MG63 (cell line): ENCODE measurements around the gene HLCS. TPM values are rescaled to one million over a fixed set of nuclear protein-coding genes. Genes with fewer than 3 reads are reported as not detected.
A peak's percentile ranks its signal among the peaks of the same experiment; 100 is the strongest.

Experiments
- DNase-seq: peaks from one replicate; pipeline ENCODE4 v3.0.0-alpha.2; 2020
- H3K27me3 ChIP-seq: fragments of 250-450 bp; sonication (Bioruptor Pico); 2 replicates; pipeline ENCODE4 v1.5.1; 2020; ENCODE audit warnings: mild to moderate bottlenecking, moderate library complexity
- H3K36me3 ChIP-seq: fragments of 250-450 bp; sonication (Bioruptor Pico); 2 replicates; pipeline ENCODE4 v1.5.1; 2020; ENCODE audit warnings: mild to moderate bottlenecking, moderate library complexity
- H3K4me3 ChIP-seq: fragments of 250-450 bp; sonication (Bioruptor Pico); 2 replicates; pipeline ENCODE4 v1.5.1; 2020; ENCODE audit warnings: mild to moderate bottlenecking, moderate library complexity
- H3K9me3 ChIP-seq: fragments of 250-450 bp; sonication (Bioruptor Pico); 2 replicates; pipeline ENCODE4 v1.5.1; 2020; ENCODE audit warnings: mild to moderate bottlenecking, moderate library complexity
- total RNA-seq: library from RNA; depleted of rRNA; stranded (reverse); fragments of >200 nt; shearing (Covaris generic); gene quantifications from 2 replicates; pipeline ENCODE4 v1.2.3, GENCODE V29; 2014; ENCODE audit warnings: low replicate concordance

The HLCS gene
- total RNA-seq, 1 experiment from 2014 or later, result 5.2 TPM

GRCh38 chr21:36773995-36774394 lies 192.5 kb downstream of the HLCS start:
- DNase-seq, result no peak
- Histone ChIP-seq H3K36me3 (no peaks in the 10 kb centered on the region), H3K4me3 (no peak overlapping the region), H3K27me3 (no peaks in the 10 kb centered on the region), H3K9me3 (no peaks in the 10 kb centered on the region)

GRCh38 chr21:36773117-36773516 lies 193.4 kb downstream of the HLCS start:
- Histone ChIP-seq H3K9me3 (no peaks in the 10 kb centered on the region), H3K4me3 (no peak overlapping the region), H3K36me3 (no peaks in the 10 kb centered on the region), H3K27me3 (no peaks in the 10 kb centered on the region)
- peak; percentile 95 for DNase-seq

GRCh38 chr21:36769051-36769839 lies 197.2 kb downstream of the HLCS start:
- Histone ChIP-seq H3K36me3 (no peaks in the 10 kb centered on the region), H3K4me3 (no peak overlapping the region), H3K9me3 (no peaks in the 10 kb centered on the region), H3K27me3 (no peaks in the 10 kb centered on the region)
- DNase-seq, result peak; percentile 60

DNA sequence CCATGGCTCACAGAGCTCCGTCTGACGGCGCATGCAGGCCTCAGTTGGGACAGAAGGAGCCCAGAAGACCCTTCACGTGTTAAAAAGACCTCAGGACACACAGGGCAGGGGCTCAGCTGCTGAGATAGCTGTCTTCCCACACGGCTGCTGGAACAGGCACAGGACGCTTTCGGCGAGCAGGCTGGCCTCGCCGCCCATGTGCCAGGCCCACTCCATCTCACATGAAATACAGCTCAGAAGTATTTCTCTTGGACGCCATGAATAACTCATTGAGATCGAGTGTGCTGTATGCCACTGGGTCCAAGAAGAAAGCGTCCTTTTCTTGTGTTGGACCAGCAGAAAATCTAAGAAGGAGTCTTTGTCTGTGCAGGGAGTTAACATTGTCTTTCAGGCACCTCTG lies 198.0 kb downstream of the HLCS start:
- Histone ChIP-seq H3K9me3 (no peaks in the 10 kb centered on the region), H3K27me3 (no peaks in the 10 kb centered on the region), H3K4me3 (no peak overlapping the region), H3K36me3 (no peaks in the 10 kb centered on the region)
- DNase-seq, result no peak

GRCh38 chr21:36767096-36767495 lies 199.4 kb downstream of the HLCS start:
- no peak for DNase-seq
- Histone ChIP-seq H3K36me3 (no peaks in the 10 kb centered on the region), H3K9me3 (no peaks in the 10 kb centered on the region), H3K27me3 (no peaks in the 10 kb centered on the region), H3K4me3 (no peak overlapping the region)

GRCh38 chr21:36766511-36766910 lies 200.0 kb downstream of the HLCS start:
- no peaks in the 10 kb centered on the region for H3K27me3 ChIP-seq
- H3K36me3 ChIP-seq, result no peaks in the 10 kb centered on the region
- no peak overlapping the region for H3K4me3 ChIP-seq
- no peak for DNase-seq
- H3K9me3 ChIP-seq, result no peaks in the 10 kb centered on the region

GRCh38 chr21:36765229-36765628 lies 201.2 kb downstream of the HLCS start:
- Histone ChIP-seq H3K36me3 (no peaks in the 10 kb centered on the region), H3K9me3 (no peaks in the 10 kb centered on the region), H3K4me3 (no peak overlapping the region), H3K27me3 (no peaks in the 10 kb centered on the region)
- no peak for DNase-seq

DNA sequence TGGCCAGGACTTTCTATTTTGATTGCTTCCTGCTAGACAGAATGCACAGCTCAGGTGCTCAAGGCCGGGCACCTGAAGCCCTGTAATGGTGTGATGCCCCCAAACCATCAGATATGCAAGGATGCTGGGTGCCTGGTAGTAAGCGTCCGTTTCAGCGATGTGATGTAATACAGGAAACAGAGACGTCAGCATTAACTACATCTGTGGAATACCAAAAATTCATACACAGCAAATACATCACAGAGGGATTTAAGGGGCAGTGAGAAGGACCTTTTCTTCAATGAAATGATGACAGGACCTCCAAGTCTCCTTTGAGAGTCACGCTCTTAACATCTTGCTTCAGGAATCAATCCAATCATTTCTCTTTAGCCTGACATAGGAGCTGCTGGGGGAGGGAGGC lies 203.2 kb downstream of the HLCS start:
- no peaks in the 10 kb centered on the region for H3K9me3 ChIP-seq
- no peak overlapping the region for H3K4me3 ChIP-seq
- H3K36me3 ChIP-seq, result peaks cover 3% of the 10 kb centered on the region; the same call in 1 of the 2 replicates
- no peaks in the 10 kb centered on the region for H3K27me3 ChIP-seq
- DNase-seq, result no peak

DNA sequence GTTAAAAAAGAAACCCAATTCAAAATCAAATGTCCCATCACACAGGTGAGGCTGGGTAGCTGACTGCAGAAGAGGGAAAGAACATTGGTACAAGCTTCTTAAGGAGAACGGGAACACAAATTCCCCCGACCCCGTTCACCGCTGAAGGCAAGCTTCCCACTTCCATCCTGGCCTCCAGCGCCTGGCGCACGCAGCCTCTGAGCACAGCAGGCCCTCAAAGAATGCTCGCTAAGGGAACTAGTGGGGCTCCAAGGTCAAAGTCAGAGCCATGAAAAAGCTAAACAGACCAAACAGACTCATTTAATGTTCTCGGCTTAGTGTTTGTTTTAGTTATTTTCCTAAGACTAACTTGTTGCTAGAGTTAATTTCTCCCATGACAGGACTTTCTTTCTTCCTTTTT lies 203.8 kb downstream of the HLCS start:
- H3K4me3 ChIP-seq, result no peak overlapping the region
- no peaks in the 10 kb centered on the region for H3K27me3 ChIP-seq
- no peaks in the 10 kb centered on the region for H3K9me3 ChIP-seq
- peaks cover 3% of the 10 kb centered on the region; the same call in 1 of the 2 replicates for H3K36me3 ChIP-seq
- no peak for DNase-seq

- H3K4me3 ChIP-seq, result no peak overlapping the region
- H3K36me3 ChIP-seq, result peaks cover 3% of the 10 kb centered on the region; the same call in 1 of the 2 replicates
- no peaks in the 10 kb centered on the region for H3K27me3 ChIP-seq
- no peak for DNase-seq
- H3K9me3 ChIP-seq, result no peaks in the 10 kb centered on the region
These were observed 204.8 kb downstream of the HLCS start for GRCh38 chr21:36761685-36762084.

- no peak overlapping the region for H3K4me3 ChIP-seq
- no peaks in the 10 kb centered on the region for H3K27me3 ChIP-seq
These were observed 207.0 kb downstream of the HLCS start for GRCh38 chr21:36759348-36760083.

GRCh38 chr21:36757196-36757595 lies 209.3 kb downstream of the HLCS start:
- peaks cover 6% of the 10 kb centered on the region for H3K36me3 ChIP-seq
- no peak for DNase-seq

More at GRCh38 chr21:36759348-36760083, 207.0 kb downstream of the HLCS start:
- Histone ChIP-seq H3K36me3 (peaks cover 6% of the 10 kb centered on the region), H3K9me3 (no peaks in the 10 kb centered on the region)
- no peak for DNase-seq

GRCh38 chr21:36756527-36756926 lies 209.9 kb downstream of the HLCS start:
- no peak overlapping the region for H3K4me3 ChIP-seq

More at GRCh38 chr21:36757196-36757595, 209.3 kb downstream of the HLCS start:
- no peaks in the 10 kb centered on the region for H3K9me3 ChIP-seq
- H3K4me3 ChIP-seq, result no peak overlapping the region
- H3K27me3 ChIP-seq, result no peaks in the 10 kb centered on the region

GRCh38 chr21:36754241-36754898 lies 212.1 kb downstream of the HLCS start:
- Histone ChIP-seq H3K9me3 (no peaks in the 10 kb centered on the region), H3K27me3 (no peaks in the 10 kb centered on the region), H3K4me3 (no peak overlapping the region), H3K36me3 (peaks cover 13% of the 10 kb centered on the region)
- DNase-seq, result no peak

More at GRCh38 chr21:36756527-36756926, 209.9 kb downstream of the HLCS start:
- peak; percentile 23 for DNase-seq
- no peaks in the 10 kb centered on the region for H3K9me3 ChIP-seq
- H3K27me3 ChIP-seq, result no peaks in the 10 kb centered on the region
- peaks cover 6% of the 10 kb centered on the region for H3K36me3 ChIP-seq

DNA sequence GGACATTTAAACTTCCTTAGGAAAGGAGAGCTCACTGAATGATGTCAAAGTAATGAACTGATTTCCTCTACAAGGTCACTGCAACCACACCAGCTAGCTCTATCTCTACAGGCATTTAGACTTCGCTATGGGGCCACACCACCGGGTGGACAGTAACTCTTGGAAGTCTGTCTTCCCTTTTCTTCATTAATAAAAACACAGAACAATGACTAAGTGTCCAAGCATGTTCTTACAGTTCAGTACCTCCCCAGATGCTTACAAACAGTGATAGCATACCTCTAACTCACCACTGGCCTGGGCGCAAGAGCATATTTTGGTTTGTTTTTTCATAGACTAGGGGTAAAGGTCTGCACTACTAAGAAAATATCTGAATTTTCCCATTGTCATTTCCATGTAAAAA lies 212.9 kb downstream of the HLCS start:
- DNase-seq, result peak; percentile 40
- H3K4me3 ChIP-seq, result no peak overlapping the region
- H3K27me3 ChIP-seq, result no peaks in the 10 kb centered on the region
- H3K36me3 ChIP-seq, result peaks cover 15% of the 10 kb centered on the region
- no peaks in the 10 kb centered on the region for H3K9me3 ChIP-seq

DNA sequence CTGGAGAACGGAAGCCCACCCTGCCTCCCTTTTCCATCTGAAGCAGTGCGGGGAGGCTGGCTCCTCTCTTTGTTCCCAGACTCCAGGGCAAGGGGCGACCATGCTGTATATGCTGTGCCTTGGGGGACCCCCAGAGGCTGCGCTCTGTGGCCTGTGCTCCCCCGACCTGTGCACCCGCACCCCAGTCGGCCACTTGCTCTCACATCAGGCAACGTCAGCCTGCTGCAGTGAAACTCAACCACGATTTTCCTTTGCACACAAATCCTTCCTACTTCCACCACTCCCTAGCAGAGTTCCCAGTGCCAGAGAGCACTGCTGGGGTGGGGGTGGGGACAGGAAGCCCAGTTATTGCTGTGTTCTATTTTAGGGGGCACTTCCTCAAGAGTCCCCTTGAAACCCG lies 215.1 kb downstream of the HLCS start:
- Histone ChIP-seq H3K9me3 (no peaks in the 10 kb centered on the region), H3K36me3 (peaks cover 18% of the 10 kb centered on the region), H3K4me3 (no peak overlapping the region), H3K27me3 (no peaks in the 10 kb centered on the region)
- no peak for DNase-seq

- Histone ChIP-seq H3K9me3 (no peaks in the 10 kb centered on the region), H3K4me3 (no peak overlapping the region), H3K27me3 (no peaks in the 10 kb centered on the region), H3K36me3 (peaks cover 20% of the 10 kb centered on the region)
- DNase-seq, result no peak
These were observed 215.9 kb downstream of the HLCS start for GRCh38 chr21:36750576-36750959.
